ENCODE measurements around the gene KLF3.

The KLF3 gene

GRCh38 chr4:38694330-38694729 lies 30.3 kb downstream of the KLF3 start:
- no peak overlapping the region for H3K4me3 ChIP-seq (ENCODE audit: low read depth, low read length)

GRCh38 chr4:38695809-38696208 lies 31.8 kb downstream of the KLF3 start:
- H3K4me3 ChIP-seq (ENCODE audit: low read depth, low read length) = no peak overlapping the region

- no peak overlapping the region for H3K4me3 ChIP-seq (ENCODE audit: low read depth, low read length)
Measured at GRCh38 chr4:38696697-38697096, 32.7 kb downstream of the KLF3 start.

GRCh38 chr4:38698176-38698575 lies 34.2 kb downstream of the KLF3 start:
- no peak overlapping the region for H3K4me3 ChIP-seq (ENCODE audit: low read depth, low read length)

- no peak overlapping the region for H3K4me3 ChIP-seq (ENCODE audit: low read depth, low read length)
Measured at GRCh38 chr4:38699112-38699511, 35.1 kb downstream of the KLF3 start.

- H3K4me3 ChIP-seq (ENCODE audit: low read depth, low read length) = no peak overlapping the region
Measured at GRCh38 chr4:38703635-38704034, 39.6 kb downstream of the KLF3 start.

GRCh38 chr4:38704622-38705154 lies 40.7 kb downstream of the KLF3 start:
- no peak overlapping the region for H3K4me3 ChIP-seq (ENCODE audit: low read depth, low read length)

GRCh38 chr4:38706301-38706700 lies 42.3 kb downstream of the KLF3 start:
- no peak overlapping the region for H3K4me3 ChIP-seq (ENCODE audit: low read depth, low read length)

- no peak overlapping the region for H3K4me3 ChIP-seq (ENCODE audit: low read depth, low read length)
Measured at GRCh38 chr4:38710053-38710452, 46.1 kb downstream of the KLF3 start.

GRCh38 chr4:38711066-38711465 lies 47.1 kb downstream of the KLF3 start:
- H3K4me3 ChIP-seq (ENCODE audit: low read depth, low read length) = no peak overlapping the region

- no peak overlapping the region for H3K4me3 ChIP-seq (ENCODE audit: low read depth, low read length)
Measured at GRCh38 chr4:38715050-38715449, 51.1 kb downstream of the KLF3 start.

GRCh38 chr4:38716256-38716655 lies 52.3 kb downstream of the KLF3 start:
- no peak overlapping the region for H3K4me3 ChIP-seq (ENCODE audit: low read depth, low read length)

- H3K4me3 ChIP-seq (ENCODE audit: low read depth, low read length) = no peak overlapping the region
Measured at GRCh38 chr4:38717604-38718003, 53.6 kb downstream of the KLF3 start.

- no peak overlapping the region for H3K4me3 ChIP-seq (ENCODE audit: low read depth, low read length)
Measured at GRCh38 chr4:38723114-38723513, 59.1 kb downstream of the KLF3 start.

- no peak overlapping the region for H3K4me3 ChIP-seq (ENCODE audit: low read depth, low read length)
Measured at GRCh38 chr4:38723726-38724474, 59.9 kb downstream of the KLF3 start.

- no peak overlapping the region for H3K4me3 ChIP-seq (ENCODE audit: low read depth, low read length)
Measured at GRCh38 chr4:38724475-38724808, 60.4 kb downstream of the KLF3 start.

GRCh38 chr4:38728631-38729141 lies 64.7 kb downstream of the KLF3 start:
- no peak overlapping the region for H3K4me3 ChIP-seq (ENCODE audit: low read depth, low read length)

GRCh38 chr4:38730493-38730829 lies 66.5 kb downstream of the KLF3 start:
- H3K4me3 ChIP-seq (ENCODE audit: low read depth, low read length) = no peak overlapping the region

GRCh38 chr4:38730830-38731646 lies 67.0 kb downstream of the KLF3 start:
- no peak overlapping the region for H3K4me3 ChIP-seq (ENCODE audit: low read depth, low read length)

- no peak overlapping the region for H3K4me3 ChIP-seq (ENCODE audit: low read depth, low read length)
Measured at GRCh38 chr4:38733663-38734062, 69.7 kb downstream of the KLF3 start.

- H3K4me3 ChIP-seq (ENCODE audit: low read depth, low read length) = no peak overlapping the region
Measured at GRCh38 chr4:38734446-38734845, 70.4 kb downstream of the KLF3 start.

GRCh38 chr4:38734911-38735310 lies 70.9 kb downstream of the KLF3 start:
- no peak overlapping the region for H3K4me3 ChIP-seq (ENCODE audit: low read depth, low read length)

Measured in iPS-11a (cell line).